ENCODE measurements around the gene CASQ2. TPM values are rescaled to one million over a fixed set of nuclear protein-coding genes. Genes with fewer than 3 reads are reported as not detected.

CASQ2 gene
- total and polyA plus RNA-seq, 9 of the 15 experiments (the other 6 are each of a cell fraction or from before 2014, with no cell fraction given), result not detected

DNA sequence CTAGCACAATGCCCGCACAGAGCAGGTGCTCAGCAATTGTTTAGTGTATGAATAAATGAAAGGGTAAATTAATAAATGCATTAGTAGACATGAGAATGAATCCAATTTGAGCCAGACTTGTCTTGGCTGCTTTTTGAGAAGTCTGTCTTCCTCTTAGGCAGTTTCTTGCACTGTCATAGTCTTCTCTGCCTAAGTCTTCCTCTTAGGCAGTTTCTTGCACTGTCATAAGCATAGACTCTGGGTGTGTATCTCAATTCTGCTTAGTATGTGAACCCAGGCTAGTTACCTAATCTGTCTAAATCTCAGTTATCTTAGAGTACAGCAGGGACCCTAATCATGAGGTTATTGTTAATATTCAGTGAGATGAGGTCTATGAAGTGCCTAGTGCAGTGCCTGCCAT, 45.2 kb upstream of the CASQ2 start:
- POLR2A ChIA-PET, result no interaction called here
- WGBS (ENCODE audit: insufficient coverage, low coverage, missing lambda C conversion rate), result 0% methylated on average over 1 of the region's 1 CpG
- H2AFZ ChIP-seq (ENCODE audit: low read depth, low read length), result no peak overlapping the region
- no peaks in the 10 kb centered on the region for H3K9me1 ChIP-seq (ENCODE audit: control insufficient read depth, insufficient read depth, low read length)
- FAIRE-seq, result no peak
- no peak overlapping the region for H3K9ac ChIP-seq (ENCODE audit: insufficient read depth in 1 of 2, low read depth in 2 of 2, low read length in 2 of 2)
- H3K27me3 ChIP-seq (ENCODE audit: control insufficient read depth in 2 of 2, insufficient read depth in 2 of 2, low read length in 2 of 2), result 0 out of 5 replicates have a peak, but pooled peaks cover 0 to 3% of the 10 kb centered on the region in 2 experiments
- CTCF ChIA-PET (ENCODE audit: low intra/inter-chr PET ratio), result no interaction called here
- no peak overlapping the region for H3K27ac ChIP-seq (ENCODE audit: extremely low read depth, low read depth, low read length)
- no peaks in the 10 kb centered on the region for H3K9me3 ChIP-seq (replicated peaks; ENCODE audit: control insufficient read depth, insufficient read depth, low read depth, low read length)
- no peaks in the 10 kb centered on the region; a peak in 1 of 5 replicates for H3K4me1 ChIP-seq (replicated peaks in 1 of 2; ENCODE audit: control insufficient read depth in 2 of 2, insufficient read depth in 2 of 2, low read length in 2 of 2)
- TF ChIP-seq NFE2 (IDR thresholded peaks at IDR 0.05; ENCODE audit: low read depth), result 0 out of 2 replicates have a peak, but pooled peaks have one; percentile 9
- TF ChIP-seq MAFG (tag; conservative IDR thresholded peaks at IDR 0.05), result 0 out of 2 replicates have a peak, but pooled peaks have one; percentile 41
- no peak for TF ChIP-seq NFIX (CRISPR knock-in tag; IDR thresholded peaks at IDR 0.05; ENCODE audit: low read depth)
- no peak for TF ChIP-seq ZC3H11A (IDR thresholded peaks at IDR 0.05; ENCODE audit: low read depth, low read length)
- TF ChIP-seq, protein P1, sequence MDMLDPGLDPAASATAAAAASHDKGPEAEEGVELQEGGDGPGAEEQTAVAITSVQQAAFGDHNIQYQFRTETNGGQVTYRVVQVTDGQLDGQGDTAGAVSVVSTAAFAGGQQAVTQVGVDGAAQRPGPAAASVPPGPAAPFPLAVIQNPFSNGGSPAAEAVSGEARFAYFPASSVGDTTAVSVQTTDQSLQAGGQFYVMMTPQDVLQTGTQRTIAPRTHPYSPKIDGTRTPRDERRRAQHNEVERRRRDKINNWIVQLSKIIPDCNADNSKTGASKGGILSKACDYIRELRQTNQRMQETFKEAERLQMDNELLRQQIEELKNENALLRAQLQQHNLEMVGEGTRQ (CRISPR knock-in tag; IDR thresholded peaks at IDR 0.05), result no peak
- intact Hi-C loops (cut with micrococcal nuclease), result no loop called here
- no peak for ATAC-seq
- H3K4me2 ChIP-seq (ENCODE audit: insufficient read depth, low read length), result no peak overlapping the region
- no peak for DNase-seq (ENCODE audit: extremely low read depth in 1 of 4, low spot score in 3 of 4)
- no peaks in the 10 kb centered on the region for H4K20me1 ChIP-seq (replicated peaks; ENCODE audit: control insufficient read depth, insufficient read depth, low read length)
- H3K79me2 ChIP-seq (ENCODE audit: control insufficient read depth, insufficient read depth, low read length), result no peaks in the 10 kb centered on the region
- in situ Hi-C loops (cut with MboI), result no loop called here
- no TSS peak for BruUV-seq (replicated peaks)
- no peak overlapping the region for H3K4me3 ChIP-seq
- no peaks in the 10 kb centered on the region for H3K36me3 ChIP-seq (ENCODE audit: control insufficient read depth, insufficient read depth, low read length)

Measured in K562 (cell line).